CD4-positive, alpha-beta T cell treated with Interleukin-6 for 4 hours (primary cell): ENCODE measurements around the gene CORIN.
"Not testable (repeated sequence)": the region's sequence is repeated elsewhere in the genome, so short reads cannot be mapped to it uniquely, and the experiment has no call there.

Experiments used
- DNase-seq: peaks from one replicate; pipeline ENCODE4 v3.0.0-alpha.2; 2020; ENCODE audit warnings: mixed read lengths

The CORIN gene

DNA sequence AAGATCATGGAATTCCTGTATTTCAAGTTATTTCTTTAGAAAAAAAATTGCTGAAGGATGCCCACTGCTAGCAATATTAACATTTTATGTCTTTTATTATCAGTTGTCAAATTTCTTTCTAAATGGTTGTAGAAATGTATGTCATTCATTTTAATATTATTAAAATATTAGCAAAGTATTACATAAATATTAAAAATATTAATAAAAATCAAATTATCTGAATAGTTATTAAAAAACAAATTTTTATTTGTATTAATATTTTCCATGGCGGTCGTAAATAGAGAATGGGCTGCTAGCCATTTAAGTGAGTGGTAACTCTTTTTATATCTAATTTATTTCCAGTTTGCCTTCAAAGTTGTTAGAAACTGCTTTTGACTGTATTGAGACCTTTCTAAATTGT is 280.6 kb downstream of the CORIN start:
- no peak for DNase-seq

DNA sequence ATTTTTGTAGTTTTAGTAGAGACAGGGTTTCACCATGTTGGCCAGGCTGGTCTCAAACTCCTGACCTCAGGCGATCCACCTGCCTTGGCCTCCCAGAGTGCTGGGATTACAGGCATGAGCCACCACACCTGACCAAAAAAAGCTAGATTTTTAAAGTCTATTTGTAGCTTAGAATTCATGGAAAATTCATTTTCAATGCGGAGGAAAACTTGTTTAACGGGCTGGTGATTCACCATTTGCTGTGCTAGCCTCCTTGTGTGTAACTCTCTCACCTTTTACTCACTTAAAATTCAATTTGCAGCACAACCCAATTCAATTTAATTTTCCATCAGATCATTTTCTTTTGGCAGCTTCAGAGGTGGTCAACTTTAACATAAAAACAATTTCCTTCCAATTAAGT is 281.9 kb downstream of the CORIN start:
- DNase-seq = not testable (repeated sequence)

DNA sequence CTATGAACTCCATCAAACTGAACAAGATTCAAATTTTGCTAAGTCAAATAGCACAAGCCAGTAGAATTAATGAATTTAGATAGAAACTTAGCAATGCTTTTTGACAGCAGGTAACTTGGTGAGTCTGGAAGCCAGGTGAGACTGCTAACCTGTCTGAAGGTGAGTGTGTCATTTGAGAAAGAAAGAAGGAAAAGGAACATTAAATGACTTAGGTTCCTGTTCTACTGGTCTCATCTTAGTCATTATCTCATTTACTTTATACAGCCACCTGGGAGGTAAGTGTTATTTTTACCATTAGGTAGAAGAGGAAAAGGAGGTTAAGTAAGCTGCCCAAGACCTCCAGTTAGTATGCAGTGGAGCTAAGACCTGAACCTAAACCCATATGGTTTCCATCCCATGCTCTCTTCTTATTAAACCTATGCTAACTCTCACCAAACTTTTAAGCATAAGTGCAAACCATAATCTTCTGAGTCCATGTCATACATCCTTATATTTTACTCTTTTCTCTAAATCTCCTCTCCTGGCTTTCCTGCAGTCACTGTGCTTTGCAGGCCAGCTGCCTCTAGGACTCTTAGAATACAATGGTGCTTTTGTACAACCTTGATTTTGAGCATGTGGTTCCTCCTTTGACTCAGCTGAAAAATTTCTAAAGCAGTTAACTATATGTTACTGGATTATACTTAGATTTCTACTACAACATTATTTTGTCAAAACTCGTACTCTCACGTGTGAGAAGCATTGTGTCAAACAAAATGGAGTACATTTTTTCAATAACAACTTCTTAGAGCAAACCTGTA is 284.3 kb downstream of the CORIN start:
- no peak for DNase-seq

DNA sequence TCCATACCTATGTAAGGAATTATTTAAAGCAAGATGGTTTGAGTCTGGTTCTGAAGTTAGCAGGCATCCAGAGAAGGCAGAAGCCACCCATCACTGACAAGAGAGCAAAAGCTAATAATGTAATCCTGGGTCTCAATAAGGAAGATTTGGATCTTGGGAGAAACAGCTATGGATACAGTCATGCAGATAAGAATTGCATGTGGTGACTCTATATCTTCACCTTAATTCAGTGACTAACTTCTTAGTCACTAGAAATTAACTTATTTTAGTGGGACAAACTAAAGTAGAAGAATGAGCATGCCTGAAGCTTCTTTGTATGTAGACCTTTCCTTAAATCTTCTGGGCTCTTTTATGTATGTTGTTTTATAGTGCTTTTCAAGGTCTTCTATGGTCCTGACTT is 286.2 kb downstream of the CORIN start:
- no peak for DNase-seq

DNA sequence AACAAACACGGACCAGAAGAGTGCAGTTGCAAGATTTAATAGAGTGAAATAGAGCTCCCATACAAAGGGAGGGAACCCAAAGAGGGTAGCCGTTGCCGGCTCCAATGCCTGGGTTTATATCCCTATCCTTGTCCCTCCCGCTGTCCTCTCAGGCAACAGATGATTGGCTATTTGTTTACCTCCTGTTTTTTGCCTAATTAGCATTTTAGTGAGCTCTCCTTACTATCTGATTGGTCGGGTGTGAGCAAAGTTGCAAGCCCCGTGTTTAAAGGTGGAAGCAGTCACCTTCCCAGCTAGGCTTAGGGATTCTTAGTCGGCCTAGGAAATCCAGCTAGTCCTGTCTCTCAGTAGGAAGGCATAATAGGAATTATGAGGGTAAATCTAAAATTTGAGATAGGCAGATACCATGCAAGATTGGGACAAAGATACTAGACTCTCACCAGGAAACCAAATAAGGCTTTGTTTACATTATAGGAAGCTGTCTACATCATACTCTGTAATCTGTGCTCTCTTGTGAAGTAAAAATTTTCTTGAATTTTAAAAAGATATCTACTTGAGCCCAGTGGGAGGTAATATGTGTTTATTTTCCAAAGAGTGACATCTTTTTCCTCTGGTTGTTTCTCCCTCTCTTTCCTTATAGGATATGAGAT is 286.8 kb downstream of the CORIN start:
- no peak for DNase-seq

DNA sequence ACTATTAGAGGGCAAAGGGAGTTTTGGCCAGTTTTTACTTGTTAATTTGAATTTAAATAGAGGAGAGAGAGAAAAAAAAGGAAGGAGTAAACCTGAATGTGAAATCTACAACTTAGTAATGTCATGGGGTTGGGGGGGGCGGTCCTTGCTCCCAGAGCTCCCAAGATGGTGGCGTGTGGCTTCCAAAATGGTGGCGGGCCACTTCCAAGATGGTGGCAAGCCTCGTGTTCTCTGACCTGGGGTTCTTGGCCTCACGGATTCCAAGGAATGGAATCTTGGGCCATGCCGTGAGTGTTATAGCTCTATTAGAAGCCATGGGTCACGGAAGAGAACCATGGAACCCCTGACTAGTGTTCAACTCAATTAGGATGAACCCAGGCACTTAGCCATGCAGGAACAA is 287.5 kb downstream of the CORIN start:
- DNase-seq = not testable (repeated sequence)
